Pancreas (tissue), 10 donors: ENCODE results near the gene RRAD. TPM values are rescaled to one million over a fixed set of nuclear protein-coding genes. Genes with fewer than 3 reads are reported as not detected.
A peak's percentile ranks its signal among the peaks of the same experiment; 100 is the strongest.

ENCODE experiments used
- ATAC-seq, 4 donors: fragments of 200-7000 bp; cut with Tn5 transposase; one replicate each; pipeline versions ENCODE4 v1.8.0 to v1.9.1; 2020; ENCODE audit warnings: mild to moderate bottlenecking in 4 of 4, moderate library complexity in 4 of 4
- DNase-seq, 6 donors: peaks; one replicate each; pipeline ENCODE4 v3.0.0-alpha.2; 2020
- FAIRE-seq: peaks from 2 replicates; lab custom pipeline; 2012; peaks lifted over from hg19 to GRCh38; lab: Jason Lieb, UNC
- H3K27ac ChIP-seq, 4 donors: fragments of 200-600 bp; sonication (generic); 1 replicate in 3 of 4; 2 replicates in 1 of 4; pipeline versions ENCODE4 v1.5.0 to v1.8.0; 2020
- H3K27me3 ChIP-seq, 4 donors: fragments of 200-600 bp; one replicate each; pipeline ENCODE4 v1.8.0; 2021
- H3K36me3 ChIP-seq, 3 donors: fragments of 200-600 bp; sonication (generic) in 1 of 3; one replicate each; pipeline versions ENCODE4 v1.5.0 to v1.8.0; 2020 to 2021
- H3K4me1 ChIP-seq, 3 donors: fragments of 200-600 bp; one replicate each; pipeline ENCODE4 v1.8.0; 2021
- H3K4me3 ChIP-seq, 4 donors: fragments of 200-600 bp; sonication (generic) in 2 of 4; one replicate each; pipeline versions ENCODE4 v1.5.0 to v1.8.0; 2020 to 2021
- H3K9me3 ChIP-seq, 4 donors: fragments of 200-600 bp; one replicate each; pipeline ENCODE4 v1.8.0; 2021
- CTCF ChIP-seq, 4 donors: fragments of 200-600 bp; sonication (generic) in 3 of 4; IDR thresholded peaks; one replicate each; pipeline versions ENCODE4 v1.5.0 to v1.8.0; 2021; ENCODE audit warnings: antibody characterized with exemption in 4 of 4
- WGBS, 2 donors: extraction: QIAGEN DNeasy Blood & Tissue Kit; methylation state at CpG; one replicate each; pipeline ENCODE4 v1.1.7; 2013; 5-methylcytosine and 5-hydroxymethylcytosine counted together
- intact Hi-C, 3 donors: fragments of 100-400 bp; cut with DNase I; formaldehyde crosslinking; loops; one replicate each; pipeline versions ENCODE4 v1.11.1 to v1.14.2; 2022
- polyA plus RNA-seq, 2 donors: library from polyadenylated mRNA; stranded (reverse); fragments of 200-250 nt; gene quantifications; one replicate each; pipeline ENCODE4 v1.2.3, GENCODE V29; 2013
- total RNA-seq, 6 donors: library from RNA; stranded (reverse); fragmentation: NEBNext Ultra II Directional in 4 of 6; extraction: Animal tissue kit (Norgen Biotek cat#: 25700) in 4 of 6; gene quantifications; one replicate each; pipeline versions ENCODE4 v1.2.1 to v1.2.4, GENCODE V29; 2021 to 2023
- donor health status: healthy with polysubstance abuse.
- donor health status: DM: no; HTN: no; CAD: no; lungs with moderate emphysema.
- donor health status: DM: no; HTN: no; CAD: no.
- donor health status: control.
- donor health status: control.
- donor health status: Bipolar disorder and iron deficiency.
- donor health status: DM: yes; HTN: yes; CAD: no.
- donor health status: DM: no; HTN: no; CAD: no.
- donor health status: DM: no; HTN: no; CAD: no.
- donor health status: DM: yes; HTN: yes; CAD: no.

The RRAD gene
- total and polyA plus RNA-seq, 8 donors, result 0.20 to 2.9 (median 0.60) TPM

DNA sequence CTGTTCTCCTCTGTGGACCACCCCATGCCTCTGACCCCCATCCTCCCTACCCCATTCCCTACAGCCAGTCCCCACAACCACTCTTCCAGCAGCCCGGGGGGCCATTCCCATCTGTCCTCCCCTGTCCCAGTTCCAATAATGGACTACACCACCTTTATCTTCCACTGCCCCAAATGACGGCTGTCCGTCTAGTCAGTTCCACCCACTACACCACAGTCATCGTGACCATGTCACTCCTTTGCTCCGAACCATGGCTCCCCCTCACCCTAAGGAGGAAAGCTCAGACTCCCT, 29.7 kb downstream of the RRAD start:
- no peak for TF ChIP-seq CTCF (IDR thresholded peaks at IDR 0.05)
- Histone ChIP-seq H3K27me3 (no peaks in the 10 kb centered on the region), H3K36me3 (no peaks in the 10 kb centered on the region), H3K27ac (no peak overlapping the region), H3K4me1 (peaks cover 0 to 15% (median 12%) of the 10 kb centered on the region in 3 donors), H3K4me3 (no peak overlapping the region), H3K9me3 (no peaks in the 10 kb centered on the region)
- no peak for ATAC-seq
- no peak for FAIRE-seq
- DNase-seq, result no peak
- intact Hi-C loops, result loop anchor here in 1 of 3 donors (10.0 kb wide), 1 partner anchor 249 kb away; no protein-coding TSS in a partner anchor
- WGBS, 2 donors, result 82 to 91% methylated on average over 5 of the region's 5 CpGs

DNA sequence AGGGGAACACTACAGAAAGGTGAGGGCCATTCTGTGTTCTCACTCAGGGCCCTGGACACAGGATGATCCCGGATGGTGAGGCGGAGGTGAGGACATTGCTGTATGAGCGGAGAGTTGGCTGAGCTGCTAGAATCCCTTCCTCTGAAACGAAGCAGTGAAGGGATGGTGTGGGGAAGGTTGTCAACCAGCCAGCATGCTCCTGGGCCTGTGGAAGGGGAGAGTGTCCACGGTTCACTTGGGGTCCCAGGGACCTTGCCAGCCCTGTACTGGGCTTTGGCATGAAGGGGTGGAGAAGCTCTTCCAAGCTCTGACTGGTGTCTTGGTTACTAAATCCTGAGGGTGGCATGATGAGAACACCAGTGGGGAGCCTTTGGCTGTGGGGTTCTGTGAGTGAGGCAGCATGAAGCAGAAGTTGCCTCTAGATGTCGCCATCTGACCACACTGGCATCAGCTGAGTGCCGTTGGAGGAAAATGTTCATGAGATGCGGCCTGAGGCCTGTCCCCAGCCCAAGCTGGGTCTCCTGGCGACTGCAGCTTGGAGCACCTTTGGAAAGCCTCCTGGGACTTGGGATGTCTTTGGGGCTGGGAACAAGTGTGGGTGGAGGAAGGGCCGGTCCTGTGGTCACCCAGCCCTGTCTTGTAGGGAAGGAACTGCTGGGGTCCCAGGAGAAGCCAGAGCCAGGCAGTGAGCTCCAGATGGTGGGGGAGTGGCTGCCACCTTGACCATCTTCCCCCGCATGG, 30.2 kb downstream of the RRAD start:
- Histone ChIP-seq H3K4me1 (peaks cover 0 to 10% (median 6%) of the 10 kb centered on the region in 3 donors), H3K9me3 (no peaks in the 10 kb centered on the region), H3K36me3 (no peaks in the 10 kb centered on the region), H3K27ac (no peak overlapping the region), H3K27me3 (no peaks in the 10 kb centered on the region), H3K4me3 (no peak overlapping the region)
- FAIRE-seq (no peak), DNase-seq (peak in 3 of 6 donors; percentile 38 to 71 (median 51)), ATAC-seq (peak; percentile 57 to 86 (median 86))
- TF ChIP-seq CTCF (IDR thresholded peaks at IDR 0.05), result peak; percentile 36 to 56 (median 50)
- WGBS, 2 donors, result 38 to 49% methylated on average over 11 of the region's 11 CpGs
- intact Hi-C loops, result loop anchor here in 1 of 3 donors (10.0 kb wide), 1 partner anchor 250 kb away; no protein-coding TSS in a partner anchor

DNA sequence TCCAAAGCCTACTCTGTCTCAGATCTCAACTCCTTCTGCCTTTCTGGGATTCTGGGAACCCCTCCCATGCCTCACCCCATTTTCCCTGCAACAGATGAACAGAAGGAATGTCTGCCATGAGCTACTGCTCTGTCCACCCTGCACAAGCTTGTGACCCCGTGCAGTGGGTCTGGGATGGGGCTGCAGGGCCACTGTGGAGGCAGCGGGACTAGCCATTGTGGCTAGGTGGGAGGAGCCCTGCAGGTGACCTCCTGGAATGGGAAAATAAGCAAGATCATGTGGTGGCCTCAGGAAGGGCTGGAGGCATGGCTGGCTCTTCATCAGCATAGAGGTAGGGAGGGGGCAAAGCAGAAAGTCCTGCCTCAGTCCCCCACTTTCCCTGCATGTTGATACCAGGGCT, 31.3 kb downstream of the RRAD start:
- ATAC-seq (no peak), DNase-seq (no peak), FAIRE-seq (no peak)
- H3K4me3 ChIP-seq, result no peak overlapping the region
- no peaks in the 10 kb centered on the region for H3K27me3 ChIP-seq
- intact Hi-C loops, result loop anchor here in 1 of 3 donors (10.0 kb wide), 1 partner anchor 251 kb away; no protein-coding TSS in a partner anchor
- no peaks in the 10 kb centered on the region for H3K9me3 ChIP-seq
- 77 to 84% methylated on average over 2 of the region's 2 CpGs for WGBS, 2 donors
- no peaks in the 10 kb centered on the region for H3K4me1 ChIP-seq
- no peak overlapping the region for H3K27ac ChIP-seq
- no peaks in the 10 kb centered on the region for H3K36me3 ChIP-seq
- TF ChIP-seq CTCF (IDR thresholded peaks at IDR 0.05), result no peak

DNA sequence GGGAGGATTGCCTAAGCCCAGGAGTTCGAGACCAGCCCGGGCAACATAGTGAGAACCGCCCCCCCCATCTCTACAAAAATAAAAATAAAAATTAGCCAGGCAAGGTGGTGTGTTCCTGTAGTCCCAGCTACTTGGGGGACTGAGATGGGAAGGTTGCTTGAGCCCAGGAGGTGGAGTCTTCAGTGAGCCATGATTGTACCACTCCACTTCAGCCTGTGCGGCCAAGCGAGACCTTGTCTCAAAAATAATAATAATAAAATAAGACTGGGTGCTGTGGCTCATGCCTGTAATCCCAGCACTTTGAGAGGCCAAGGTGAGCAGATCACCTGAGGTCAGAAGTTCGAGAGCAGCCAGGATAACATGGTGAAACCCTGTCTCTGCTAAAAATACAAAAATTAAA, 33.5 kb downstream of the RRAD start:
- ATAC-seq (no peak), DNase-seq (no peak), FAIRE-seq (no peak)
- Histone ChIP-seq H3K4me3 (no peak overlapping the region), H3K36me3 (no peaks in the 10 kb centered on the region), H3K27me3 (no peaks in the 10 kb centered on the region), H3K4me1 (no peaks in the 10 kb centered on the region), H3K9me3 (no peaks in the 10 kb centered on the region), H3K27ac (no peak overlapping the region)
- TF ChIP-seq CTCF (IDR thresholded peaks at IDR 0.05), result no peak
- 93 to 97% methylated on average over 6 of the region's 6 CpGs for WGBS, 2 donors
- intact Hi-C loops, result loop anchor here in 1 of 3 donors (10.0 kb wide), 1 partner anchor 253 kb away; no protein-coding TSS in a partner anchor

- WGBS, 2 donors, result 82 to 83% methylated on average over 4 of the region's 4 CpGs
- no peak for FAIRE-seq
- H3K4me1 ChIP-seq, result no peaks in the 10 kb centered on the region
- H3K36me3 ChIP-seq, result no peaks in the 10 kb centered on the region
- no peak for ATAC-seq
- no peak overlapping the region for H3K27ac ChIP-seq
- TF ChIP-seq CTCF (IDR thresholded peaks at IDR 0.05), result no peak
- no peaks in the 10 kb centered on the region for H3K9me3 ChIP-seq
- DNase-seq, result no peak
- intact Hi-C loops, result loop anchor here in 1 of 3 donors (10.0 kb wide), 1 partner anchor 253 kb away; no protein-coding TSS in a partner anchor
- no peaks in the 10 kb centered on the region for H3K27me3 ChIP-seq
- no peak overlapping the region for H3K4me3 ChIP-seq
These were observed 34.0 kb downstream of the RRAD start for GRCh38 chr16:66891360-66891759.
